Kidney capillary endothelial cell (primary cell): ENCODE data around the gene TYW5.

Experiments used
- DNase-seq: peaks from one replicate; pipeline ENCODE4 v3.0.0-alpha.2; 2018; ENCODE audit warnings: low spot score

TYW5 gene, protein sequence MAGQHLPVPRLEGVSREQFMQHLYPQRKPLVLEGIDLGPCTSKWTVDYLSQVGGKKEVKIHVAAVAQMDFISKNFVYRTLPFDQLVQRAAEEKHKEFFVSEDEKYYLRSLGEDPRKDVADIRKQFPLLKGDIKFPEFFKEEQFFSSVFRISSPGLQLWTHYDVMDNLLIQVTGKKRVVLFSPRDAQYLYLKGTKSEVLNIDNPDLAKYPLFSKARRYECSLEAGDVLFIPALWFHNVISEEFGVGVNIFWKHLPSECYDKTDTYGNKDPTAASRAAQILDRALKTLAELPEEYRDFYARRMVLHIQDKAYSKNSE

DNA sequence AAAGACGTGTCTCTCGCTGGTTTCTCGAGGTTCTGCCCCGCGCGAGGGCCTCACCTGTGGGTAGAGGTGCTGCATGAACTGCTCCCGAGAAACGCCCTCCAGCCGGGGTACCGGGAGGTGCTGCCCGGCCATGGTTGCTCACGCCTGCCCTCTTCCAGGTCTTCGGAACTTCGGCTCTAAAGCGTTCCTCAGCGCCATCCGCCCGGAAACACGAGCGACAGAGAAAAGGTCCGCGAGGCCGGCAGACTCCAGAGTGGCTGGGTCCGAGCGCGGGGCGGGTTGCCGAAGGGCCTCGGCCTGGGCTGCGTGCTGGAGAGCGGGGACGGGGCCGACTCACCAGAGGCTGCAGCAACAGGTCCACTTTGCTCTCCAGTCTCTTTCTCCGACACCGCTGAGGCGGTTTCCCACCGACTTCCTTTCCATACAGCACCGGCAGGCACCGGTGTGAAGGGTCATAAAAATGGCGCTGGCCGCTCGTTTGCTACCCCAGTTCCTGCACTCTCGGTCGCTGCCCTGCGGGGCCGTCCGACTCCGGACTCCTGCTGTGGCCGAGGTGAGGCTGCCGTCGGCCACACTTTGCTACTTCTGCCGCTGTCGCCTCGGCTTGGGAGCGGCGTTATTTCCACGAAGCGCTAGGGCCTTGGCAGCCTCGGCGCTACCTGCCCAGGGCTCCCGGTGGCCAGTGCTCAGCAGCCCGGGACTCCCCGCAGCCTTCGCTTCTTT is at the start of gene TYW5, which contains the start of gene MAIP1:
Gene TYW5 (minus strand): TSS at position 153 of the 723 bp plus-strand sequence. CDS start 21 bp downstream, at position 132.
Gene MAIP1 (plus strand): TSS at position 244 of the 723 bp plus-strand sequence. CDS start 217 bp downstream, at position 461.
- DNase-seq = peak; percentile 78

DNA sequence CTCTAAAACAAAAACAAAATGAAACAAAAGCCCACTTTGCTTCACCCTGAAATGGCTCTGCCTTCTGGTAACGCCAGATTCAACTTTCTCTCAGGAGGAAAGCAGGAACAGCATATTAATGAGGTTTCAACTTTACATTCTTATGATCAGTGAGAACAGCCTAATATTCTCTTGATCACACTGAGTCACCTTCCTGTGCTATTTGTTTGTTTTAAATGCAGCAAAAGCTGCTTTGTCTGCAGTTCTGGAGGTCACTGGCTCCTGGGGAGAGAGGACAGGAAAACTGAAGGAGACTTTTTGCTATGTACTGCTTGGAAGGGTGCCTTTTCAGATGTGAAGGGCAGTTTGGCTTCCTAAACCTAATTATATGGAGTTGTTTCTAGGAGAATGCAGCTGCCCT is 48.2 kb upstream of the TYW5 start:
- DNase-seq = peak; percentile 46

DNA sequence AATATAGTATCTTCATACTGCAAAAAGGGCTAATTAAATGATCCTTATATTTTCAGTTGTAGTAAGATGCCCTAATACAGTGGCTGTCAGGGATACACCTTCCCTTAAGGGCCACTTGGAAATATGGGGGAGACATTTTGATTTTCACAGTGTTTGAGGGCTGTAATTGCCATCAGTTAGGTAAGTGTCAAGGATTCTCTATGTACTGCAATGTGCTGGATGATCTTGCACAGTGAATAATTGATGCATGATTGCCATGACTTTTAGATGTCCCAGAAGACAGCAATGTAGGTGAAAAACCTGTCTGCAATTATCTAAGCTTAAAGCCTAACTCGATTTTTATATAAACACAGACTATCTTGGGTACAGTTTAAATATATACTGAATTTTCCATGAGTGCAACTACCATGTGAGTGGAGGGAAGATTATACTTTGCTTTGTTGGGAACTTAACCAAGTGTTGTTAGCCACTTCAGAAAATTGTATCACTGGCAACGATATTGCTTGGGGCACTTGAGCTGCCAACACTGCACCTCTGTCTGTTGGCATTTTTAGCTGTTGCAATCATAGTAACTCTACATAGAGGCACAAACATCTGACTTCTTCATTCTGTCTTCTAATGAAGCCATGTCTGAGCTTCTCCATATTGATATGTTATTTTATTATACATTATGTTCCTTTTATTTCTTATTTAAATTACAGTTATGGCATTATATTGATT is 45.3 kb upstream of the TYW5 start:
- DNase-seq = no peak

DNA sequence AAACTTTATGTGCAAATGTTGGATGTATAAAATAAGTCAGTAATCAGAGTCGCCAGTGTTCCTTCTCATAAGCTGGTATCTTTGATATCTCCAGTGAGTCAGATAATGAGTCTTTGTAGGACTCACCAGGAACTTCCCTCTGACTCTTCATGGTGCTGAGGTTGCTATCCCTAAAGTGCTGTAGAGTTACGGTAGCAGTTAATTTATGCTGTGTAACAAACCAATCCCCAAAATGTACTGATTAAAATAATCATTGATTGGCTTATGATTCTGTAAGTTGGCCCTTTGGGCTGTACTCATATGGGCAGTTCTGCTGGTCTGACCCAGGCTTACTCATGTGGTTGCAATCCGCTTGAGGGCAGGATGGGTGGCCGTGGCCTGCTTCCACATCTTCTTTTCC is 43.9 kb upstream of the TYW5 start:
- no peak for DNase-seq

DNA sequence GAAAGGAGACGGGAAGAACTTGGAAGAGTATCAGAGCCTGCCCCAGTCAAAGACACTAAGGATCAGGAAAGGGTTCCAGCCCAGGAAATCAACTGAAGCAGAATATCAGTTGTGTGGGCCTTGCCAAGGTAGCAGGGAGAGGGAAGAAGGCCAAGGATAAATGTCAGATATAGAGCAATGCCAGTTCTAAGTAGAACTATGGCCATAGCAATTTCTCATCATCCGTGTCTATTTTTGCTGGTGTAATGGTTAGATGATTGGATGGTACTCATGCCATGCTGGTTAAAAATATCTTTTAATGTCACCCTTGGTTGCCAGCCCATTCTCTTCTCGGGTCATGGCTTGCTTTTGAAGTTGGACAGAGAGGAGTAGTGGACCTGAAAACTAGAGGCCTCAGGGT is 42.0 kb upstream of the TYW5 start:
- DNase-seq = no peak

DNA sequence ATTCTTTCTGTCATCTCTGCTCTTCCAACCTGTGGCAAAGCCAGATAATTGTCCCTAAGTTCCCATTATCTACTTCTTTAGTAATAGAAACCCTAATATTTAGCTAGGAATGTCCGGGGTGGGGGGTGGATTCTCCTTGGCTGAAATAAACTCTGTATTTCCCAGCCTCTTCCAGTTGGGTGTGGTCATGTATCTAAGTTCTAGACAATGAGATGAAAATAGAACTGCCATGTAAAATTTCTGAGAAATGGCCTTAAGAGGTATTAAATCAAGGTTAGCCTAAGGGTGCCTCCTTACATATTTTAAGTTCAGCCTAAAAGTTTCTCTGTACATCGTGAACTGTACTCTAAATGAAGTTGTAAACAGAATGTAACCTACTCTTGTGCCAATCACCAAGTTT is 39.6 kb upstream of the TYW5 start:
- DNase-seq = no peak

DNA sequence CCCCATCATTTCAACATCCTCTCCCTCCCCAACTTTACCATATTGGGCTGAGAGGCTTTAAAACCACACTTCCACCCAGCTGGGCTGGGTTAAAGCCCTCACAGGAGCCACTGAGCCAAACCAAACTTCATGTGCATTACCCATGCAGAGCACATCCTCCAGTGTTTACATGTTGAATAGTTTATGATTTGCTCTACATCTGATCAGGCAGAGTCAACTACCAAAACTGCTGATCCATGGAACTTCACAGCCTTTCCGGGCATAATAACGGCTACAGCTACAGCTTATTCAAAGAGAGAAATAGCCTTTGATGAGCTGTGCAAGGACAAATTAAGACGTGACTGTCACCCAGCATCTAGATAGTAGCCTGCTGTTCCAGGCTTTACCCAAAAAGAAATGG is 39.1 kb upstream of the TYW5 start:
- DNase-seq = no peak

DNA sequence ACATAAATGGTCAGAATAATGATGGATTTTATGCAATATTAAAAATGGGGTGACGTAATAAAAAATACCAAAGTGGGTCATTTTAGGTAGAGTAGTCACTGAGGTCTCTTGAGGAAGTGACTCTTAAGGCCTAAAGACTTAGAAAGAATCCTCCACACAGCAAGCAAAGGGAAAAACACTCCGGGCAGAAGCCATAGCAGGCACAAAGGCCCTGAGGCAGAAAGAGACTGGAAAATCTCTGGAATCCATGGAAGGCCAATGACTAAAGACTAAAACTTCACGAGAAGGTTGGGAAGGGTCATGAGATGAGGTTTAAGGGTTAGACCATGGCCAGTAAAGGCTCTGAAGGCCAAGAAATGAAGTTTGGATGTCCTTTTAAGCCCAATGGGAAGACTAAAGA is 37.0 kb upstream of the TYW5 start:
- DNase-seq = no peak

DNA sequence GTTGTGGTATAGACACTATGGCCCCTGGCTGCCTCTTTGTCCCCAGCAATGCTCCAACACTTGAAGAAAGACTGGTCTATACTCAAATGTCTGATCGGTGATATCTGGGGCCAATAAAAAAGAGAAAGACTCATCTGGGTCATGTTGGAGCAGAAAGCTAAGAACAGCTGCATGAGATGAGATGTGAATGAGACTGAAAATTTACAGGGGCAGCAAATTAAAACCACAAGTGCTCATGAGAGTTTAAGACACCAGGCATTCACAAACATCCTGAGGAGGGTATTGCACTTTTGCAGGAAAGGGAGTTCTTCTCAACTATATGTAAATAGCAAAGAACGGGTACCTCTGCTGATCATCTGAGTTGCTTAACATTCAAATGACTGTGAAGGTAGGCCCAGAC is 36.4 kb upstream of the TYW5 start:
- no peak for DNase-seq

DNA sequence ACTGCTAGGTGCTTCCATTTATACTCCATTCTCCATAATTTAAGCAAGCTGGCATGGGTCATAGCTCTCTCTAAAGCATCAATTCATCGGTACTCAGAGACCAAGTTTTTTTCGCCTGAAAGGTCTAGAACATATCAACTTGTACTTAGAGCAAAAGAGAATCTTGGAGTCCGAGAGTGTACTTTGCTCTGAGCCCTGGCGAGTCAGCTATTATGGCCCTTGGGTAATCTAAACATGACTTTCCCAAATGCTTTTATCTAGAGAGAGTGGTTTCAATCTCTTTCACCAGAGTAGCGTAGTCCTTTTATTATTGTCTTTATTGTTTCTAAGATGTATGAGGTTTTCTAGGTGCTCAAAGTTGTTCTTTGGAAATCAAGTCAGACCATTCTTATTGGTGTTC is 34.5 kb upstream of the TYW5 start:
- no peak for DNase-seq

DNA sequence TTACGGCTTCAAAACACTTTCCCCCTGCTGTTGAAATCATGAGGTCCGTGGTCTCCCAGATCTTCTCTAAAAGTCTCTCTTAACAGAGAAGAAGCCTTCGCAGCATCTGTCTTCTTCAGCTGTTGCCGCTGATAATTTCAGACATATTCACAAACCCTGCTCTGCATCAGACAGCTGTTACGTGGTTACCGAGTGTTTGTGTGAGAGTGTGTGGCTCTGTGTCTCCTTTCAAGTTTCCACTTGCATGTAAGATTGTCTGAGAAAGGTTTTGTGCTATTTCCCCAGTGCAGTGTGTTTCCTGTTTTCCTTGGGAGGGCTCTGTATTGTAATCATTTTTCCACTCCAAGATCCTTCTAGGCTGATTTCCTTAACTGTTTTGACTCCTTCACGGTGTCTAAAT is 32.9 kb upstream of the TYW5 start:
- no peak for DNase-seq

DNA sequence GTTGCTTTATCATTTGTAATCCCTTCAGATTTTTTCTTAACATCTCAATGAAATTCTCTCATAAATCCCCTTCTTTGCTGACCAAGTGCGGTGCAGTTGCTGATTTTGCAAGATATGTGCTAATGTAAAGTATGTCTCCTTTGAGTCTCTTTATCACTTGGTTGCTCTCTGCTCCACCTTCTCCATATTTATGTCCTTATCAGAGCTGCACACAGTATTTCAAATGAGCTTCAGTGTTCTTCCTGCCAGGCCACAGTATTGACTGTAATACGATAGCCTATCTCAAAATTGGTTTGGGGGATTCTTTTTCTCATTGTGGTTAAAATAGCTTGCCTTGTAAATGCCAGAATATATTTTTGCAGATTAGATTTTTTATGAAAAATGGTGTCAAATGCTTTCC is 32.3 kb upstream of the TYW5 start:
- no peak for DNase-seq

DNA sequence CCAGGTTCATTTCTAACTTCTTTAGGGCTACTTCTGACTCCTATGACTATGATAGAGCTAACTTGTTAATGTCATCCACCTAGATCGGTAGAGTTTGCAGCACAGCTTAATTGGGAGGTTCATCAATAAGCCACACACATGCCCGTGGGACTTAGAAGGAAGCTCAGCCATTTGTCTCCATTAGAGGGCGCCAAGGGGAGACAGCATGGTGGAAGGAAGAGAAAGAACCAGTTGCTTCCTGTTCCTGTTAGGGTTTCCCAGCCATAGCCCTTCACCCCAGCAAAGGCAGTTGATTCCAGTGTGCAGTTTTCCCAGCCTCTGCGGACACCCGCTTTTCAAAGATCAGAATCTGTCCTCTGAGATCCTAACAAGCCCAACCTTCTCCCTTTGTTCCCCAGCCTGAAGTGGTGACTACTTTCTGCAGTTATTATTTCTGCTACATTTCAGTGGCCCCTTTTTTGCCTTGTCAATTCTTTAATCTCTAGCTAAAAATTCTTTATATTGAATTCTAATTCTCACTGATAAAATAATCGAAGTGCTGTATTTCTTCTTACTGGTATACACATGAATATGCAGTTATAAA is 30.4 kb upstream of the TYW5 start:
- DNase-seq = peak; percentile 53

DNA sequence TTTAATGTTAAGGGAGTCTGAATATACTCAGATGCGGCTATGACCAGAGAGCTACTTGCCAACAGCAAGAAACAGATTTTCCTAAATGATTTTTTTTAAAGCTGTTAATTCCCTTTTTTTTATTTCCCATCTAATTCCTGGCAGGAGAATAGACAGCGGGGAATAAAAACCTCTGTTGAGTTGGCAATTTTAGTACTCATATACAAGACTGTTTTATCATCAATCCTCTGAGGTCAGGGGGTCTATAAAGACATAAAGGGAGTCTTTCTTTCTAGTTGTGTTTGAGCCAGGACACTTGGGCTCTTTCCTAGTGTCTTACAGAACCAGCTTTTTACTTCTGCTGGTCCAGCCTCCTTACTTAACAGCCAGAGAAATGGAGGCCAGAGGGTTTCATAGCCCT is 29.5 kb upstream of the TYW5 start:
- no peak for DNase-seq

DNA sequence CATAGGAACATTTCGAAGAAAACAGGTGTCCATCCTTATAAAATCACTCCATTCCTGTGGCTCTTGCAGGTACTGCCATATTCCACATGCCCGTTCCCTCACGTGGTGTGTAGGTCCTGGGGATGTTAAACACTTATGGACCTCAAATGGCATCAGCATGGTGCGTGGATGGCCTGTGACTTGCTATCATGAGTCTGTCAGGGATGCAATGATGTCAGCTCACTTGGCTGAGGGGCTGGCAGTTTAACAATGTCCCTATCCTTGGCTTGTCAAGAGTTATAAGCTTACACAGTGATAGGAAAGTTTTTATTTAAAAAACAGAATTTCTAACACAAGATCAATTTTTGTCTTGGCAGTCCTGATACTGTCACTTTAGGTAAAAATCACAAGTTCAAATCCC is 28.9 kb upstream of the TYW5 start:
- no peak for DNase-seq

DNA sequence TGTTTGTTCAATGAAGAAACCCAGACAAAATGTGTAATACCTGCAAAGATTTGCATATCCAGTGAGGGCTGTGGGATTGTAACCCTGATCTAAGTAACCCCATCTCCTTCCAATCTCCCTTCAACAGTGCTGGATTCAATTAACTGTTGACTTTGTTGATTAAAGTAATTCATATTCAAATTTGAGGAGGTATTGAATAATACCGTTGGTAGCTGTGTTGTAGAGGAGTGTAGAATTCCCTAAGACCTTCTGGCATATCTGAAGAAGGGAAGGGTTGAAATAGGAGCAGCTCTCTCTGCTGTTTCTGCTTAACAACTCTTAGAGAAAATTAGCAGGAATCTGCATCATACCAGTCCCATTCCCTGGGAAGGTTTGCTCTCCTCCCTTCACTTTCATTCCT is 28.2 kb upstream of the TYW5 start:
- DNase-seq = no peak

DNA sequence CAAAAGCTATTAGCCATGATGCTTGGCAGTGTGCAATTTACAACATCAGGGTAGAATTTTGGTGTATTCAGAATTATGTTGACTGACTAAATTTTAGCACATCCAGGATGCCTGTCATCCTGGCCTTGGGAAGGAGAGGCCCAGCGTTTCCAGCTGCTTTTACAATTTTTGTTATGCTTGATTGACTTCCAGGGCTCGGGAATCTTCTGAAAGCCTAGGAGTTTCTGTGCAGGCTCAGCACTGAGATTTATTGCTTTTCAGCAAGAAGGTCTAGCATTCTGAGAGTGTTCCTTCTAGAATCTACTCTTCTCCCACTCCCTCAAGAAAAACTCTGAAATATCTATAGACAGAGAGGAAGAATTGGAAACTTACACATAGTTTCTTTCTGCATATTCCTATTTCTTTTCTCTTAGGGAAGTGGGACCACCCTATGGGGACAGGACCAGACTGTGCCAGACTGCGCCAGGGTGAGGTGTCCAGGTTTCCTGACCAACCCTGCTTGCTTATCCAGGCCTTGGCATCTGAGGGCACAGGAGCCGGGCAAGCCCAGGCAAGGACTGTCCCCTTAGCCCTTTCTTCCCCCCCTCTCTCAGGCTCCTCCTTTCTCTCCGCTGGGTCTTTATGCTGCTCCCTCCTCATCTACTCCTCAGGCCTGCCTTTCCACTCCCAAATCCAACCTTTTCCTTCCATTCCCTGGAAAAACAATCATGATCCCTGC is 27.0 kb upstream of the TYW5 start:
- DNase-seq = no peak

DNA sequence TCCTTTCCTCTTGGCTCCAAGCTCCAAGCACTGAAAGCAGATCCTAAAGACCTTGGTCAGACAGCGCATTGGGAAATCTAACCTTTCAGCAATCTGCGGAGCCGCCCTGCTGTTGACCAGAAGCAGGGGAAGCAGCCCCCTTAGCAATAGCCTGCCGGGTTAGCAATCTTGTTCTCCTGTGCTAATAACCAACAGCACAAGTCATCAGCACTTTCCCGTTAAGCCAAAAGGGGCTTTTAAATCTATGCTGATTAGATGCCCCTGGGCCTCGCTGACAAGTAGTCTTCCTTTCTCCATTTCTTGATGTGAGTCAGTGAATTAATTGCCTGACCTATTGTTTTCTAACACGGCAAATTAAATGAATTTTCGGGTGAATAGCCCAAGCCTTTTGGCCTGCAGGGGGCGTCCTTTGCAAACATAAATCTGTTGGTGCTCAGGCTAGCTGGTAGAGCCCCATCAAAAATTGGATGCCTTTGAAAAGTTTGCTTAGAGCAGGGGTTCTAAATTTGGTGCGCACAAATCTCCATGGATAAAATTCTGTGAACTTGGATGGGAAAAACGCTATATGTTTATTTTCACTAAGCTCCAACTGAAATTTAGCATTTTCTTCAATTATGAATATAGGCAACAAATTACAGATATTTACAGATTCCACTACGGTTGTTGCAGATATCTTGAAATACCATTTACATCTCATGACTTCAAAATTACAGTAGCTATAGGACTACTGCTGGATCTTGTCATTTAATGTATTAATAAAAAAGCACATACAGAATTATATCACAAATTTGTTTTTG is 24.7 kb upstream of the TYW5 start:
- peak; percentile 89 for DNase-seq

DNA sequence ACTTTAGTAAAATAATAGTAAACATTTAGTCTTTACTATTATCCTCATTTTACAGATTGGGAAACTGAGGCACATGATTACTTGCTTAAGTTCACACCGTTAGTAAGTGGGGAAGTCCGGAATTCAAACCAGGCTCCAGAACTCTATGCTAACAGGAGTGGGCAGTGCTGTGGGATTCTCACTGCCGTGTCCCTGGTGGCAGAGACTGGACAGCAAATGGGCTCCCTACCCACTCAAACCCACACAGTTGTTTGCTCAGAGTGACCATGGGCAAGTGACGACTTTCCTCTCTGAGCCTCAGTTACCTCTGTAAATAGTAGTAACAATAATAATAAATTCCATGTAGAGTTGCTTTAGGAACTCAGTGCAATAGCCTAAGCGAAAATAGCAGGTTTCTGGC is 24.1 kb upstream of the TYW5 start:
- DNase-seq = no peak

DNA sequence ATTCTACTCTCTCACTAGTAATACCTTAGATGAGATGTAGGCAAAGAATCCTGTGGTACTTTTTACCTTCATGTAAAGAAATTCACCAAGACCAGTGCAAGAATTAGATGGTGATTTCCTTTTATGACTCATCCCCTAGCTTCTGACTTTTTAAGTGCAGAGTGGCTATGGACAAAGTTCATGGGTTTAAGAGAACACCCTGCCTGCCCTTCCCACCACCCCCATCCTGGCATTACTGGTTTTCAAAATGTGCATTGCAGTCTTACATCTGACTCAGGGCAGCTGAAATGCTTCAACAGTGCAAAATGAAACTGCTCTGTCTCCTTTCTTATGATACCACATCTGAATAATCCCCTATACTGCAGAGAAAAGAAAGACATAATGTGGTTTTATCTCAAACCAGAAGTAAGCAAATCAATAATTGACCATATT is 22.7 kb upstream of the TYW5 start:
- peak; percentile 14 for DNase-seq

DNA sequence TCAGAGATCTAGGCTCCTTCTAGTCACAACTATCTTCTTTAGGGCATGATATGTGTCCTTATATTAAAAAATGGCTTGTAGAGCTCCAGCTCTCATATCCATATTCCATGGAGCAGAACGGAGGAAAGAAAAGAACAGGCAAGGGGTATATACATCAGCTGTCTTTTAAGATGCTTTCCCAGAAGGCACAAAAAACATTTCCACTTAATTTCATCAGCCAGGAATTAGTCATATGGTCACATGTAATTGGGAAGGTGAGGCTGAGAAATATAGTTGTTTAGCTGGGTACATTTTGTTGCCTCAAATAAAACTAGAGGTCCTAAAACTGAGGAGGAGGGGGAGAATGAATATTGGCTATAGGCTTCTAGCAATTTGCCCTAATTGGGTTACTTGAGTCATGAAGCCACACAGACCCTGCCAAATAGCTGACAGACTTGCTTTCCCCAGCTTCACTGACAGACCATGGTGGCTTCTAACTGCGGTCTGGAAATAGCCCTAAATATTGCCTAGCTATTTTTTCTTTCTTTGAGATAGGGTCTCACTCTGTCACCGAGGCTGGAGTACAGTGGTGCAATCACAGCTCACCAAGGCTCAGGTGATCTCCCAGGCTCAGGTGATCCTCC is 20.1 kb upstream of the TYW5 start:
- DNase-seq = no peak
